Spleen (tissue), 11 donors: ENCODE results near the gene PXYLP1. TPM values are rescaled to one million over a fixed set of nuclear protein-coding genes. Genes with fewer than 3 reads are reported as not detected.
A peak's percentile ranks its signal among the peaks of the same experiment; 100 is the strongest.

Source experiments
- DNase-seq: peaks from one replicate; pipeline ENCODE4 v3.0.0-alpha.2; 2020
- H3K27ac ChIP-seq, 8 donors: fragments of 200-600 bp; sonication (generic) in 7 of 8; 1 replicate in 4 of 8; 2 replicates in 4 of 8; pipeline versions ENCODE4 v1.5.0 to v1.8.0; 2016 to 2021; ENCODE audit warnings: inconsistent platforms in 4 of 8, mild to moderate bottlenecking in 4 of 8, moderate library complexity in 1 of 8
- H3K27me3 ChIP-seq, 7 donors: fragments of 200-600 bp; sonication (generic) in 6 of 7; replicated peaks in 1 of 7; 1 replicate in 4 of 7; 2 replicates in 3 of 7; pipeline versions ENCODE4 v1.5.0 to v1.8.0; 2016 to 2021; ENCODE audit warnings: inconsistent platforms in 3 of 7, mild to moderate bottlenecking in 1 of 7
- H3K36me3 ChIP-seq, 6 donors: fragments of 200-600 bp; sonication (generic) in 5 of 6; 1 replicate in 4 of 6; 2 replicates in 2 of 6; pipeline versions ENCODE4 v1.5.0 to v1.8.0; 2016 to 2021; ENCODE audit warnings: inconsistent platforms in 2 of 6
- H3K4me1 ChIP-seq, 6 donors: fragments of 200-600 bp; sonication (generic) in 5 of 6; 1 replicate in 3 of 6; 2 replicates in 3 of 6; pipeline versions ENCODE4 v1.5.0 to v1.8.0; 2016 to 2021; ENCODE audit warnings: inconsistent platforms in 3 of 6
- H3K4me3 ChIP-seq, 8 donors: fragments of 200-600 bp; sonication (generic) in 7 of 8; 1 replicate in 4 of 8; 2 replicates in 4 of 8; pipeline versions ENCODE4 v1.5.0 to v1.8.0; 2016 to 2021; ENCODE audit warnings: inconsistent platforms in 4 of 8, mild to moderate bottlenecking in 4 of 8, moderate library complexity in 2 of 8
- H3K9me3 ChIP-seq, 8 donors: fragments of 200-600 bp; sonication (generic) in 7 of 8; 1 replicate in 4 of 8; 2 replicates in 4 of 8; pipeline versions ENCODE4 v1.5.0 to v1.8.0; 2016 to 2021; ENCODE audit warnings: inconsistent platforms in 4 of 8
- POLR2A ChIP-seq, 3 donors: fragments of 450-650 bp; IDR thresholded peaks; one replicate each; pipeline ENCODE4 v1.5.1; 2017; ENCODE audit warnings: antibody characterized with exemption in 3 of 3, mild to moderate bottlenecking in 1 of 3
- POLR2AphosphoS5 ChIP-seq, 3 donors: sonication (generic); formaldehyde crosslinking; IDR thresholded peaks; one replicate each; pipeline ENCODE4 v1.5.1; 2017; ENCODE audit warnings: antibody characterized with exemption in 3 of 3
- WGBS, 5 donors: extraction: QIAGEN DNeasy Blood & Tissue Kit in 3 of 5; methylation state at CpG; one replicate each; pipeline versions ENCODE4 v1.1.5 to v1.1.7; 2013 to 2018; 5-methylcytosine and 5-hydroxymethylcytosine counted together
- intact Hi-C: fragments of 100-400 bp; cut with DNase I; formaldehyde crosslinking; loops from one replicate; pipeline ENCODE4 v1.15.0; 2023; ENCODE audit warnings: low total_unique reads
- polyA plus RNA-seq, 3 donors: library from polyadenylated mRNA; stranded (reverse); fragments of 200-250 nt; gene quantifications; one replicate each; pipeline ENCODE4 v1.2.1, GENCODE V29; 2013
- total RNA-seq, 7 donors: library from RNA; depleted of rRNA in 3 of 7; stranded (reverse); fragments of >200 nt in 3 of 7; fragmentation: NEBNext Ultra II Directional in 4 of 7; extraction: Animal tissue kit (Norgen Biotek cat#: 25700) in 4 of 7; gene quantifications; one replicate each; pipeline versions ENCODE4 v1.1.0 to v1.2.1, GENCODE V29; 2016 to 2021
- TF ChIP-seq, protein P1 (sequence below), 11 experiments: fragments of 200-600 bp in 7 of 11; fragments of 450-650 bp in 4 of 11; sonication (generic) in 4 of 11; IDR thresholded peaks in 8 of 11; conservative IDR thresholded peaks in 3 of 11; 1 replicate in 7 of 11; 2 replicates in 4 of 11; pipeline versions ENCODE4 v1.4.0 to v1.8.0; 2016 to 2021; ENCODE audit warnings: antibody characterized with exemption in 11 of 11, inconsistent platforms in 4 of 11, mild to moderate bottlenecking in 1 of 11
- donor health status: healthy with polysubstance abuse.
- donor health status: DM: no; HTN: no; CAD: no; lungs with moderate emphysema.
- donor health status: DM: no; HTN: no; CAD: no.
- donor health status: Bipolar disorder and iron deficiency.
- donor health status: healthy.
- donor health status: DM: no; HTN: no; CAD: no.
- donor health status: DM: yes; HTN: yes; CAD: no.

Gene PXYLP1
- total and polyA plus RNA-seq, 10 donors = 2.9 to 15.6 (median 7.4) TPM

DNA sequence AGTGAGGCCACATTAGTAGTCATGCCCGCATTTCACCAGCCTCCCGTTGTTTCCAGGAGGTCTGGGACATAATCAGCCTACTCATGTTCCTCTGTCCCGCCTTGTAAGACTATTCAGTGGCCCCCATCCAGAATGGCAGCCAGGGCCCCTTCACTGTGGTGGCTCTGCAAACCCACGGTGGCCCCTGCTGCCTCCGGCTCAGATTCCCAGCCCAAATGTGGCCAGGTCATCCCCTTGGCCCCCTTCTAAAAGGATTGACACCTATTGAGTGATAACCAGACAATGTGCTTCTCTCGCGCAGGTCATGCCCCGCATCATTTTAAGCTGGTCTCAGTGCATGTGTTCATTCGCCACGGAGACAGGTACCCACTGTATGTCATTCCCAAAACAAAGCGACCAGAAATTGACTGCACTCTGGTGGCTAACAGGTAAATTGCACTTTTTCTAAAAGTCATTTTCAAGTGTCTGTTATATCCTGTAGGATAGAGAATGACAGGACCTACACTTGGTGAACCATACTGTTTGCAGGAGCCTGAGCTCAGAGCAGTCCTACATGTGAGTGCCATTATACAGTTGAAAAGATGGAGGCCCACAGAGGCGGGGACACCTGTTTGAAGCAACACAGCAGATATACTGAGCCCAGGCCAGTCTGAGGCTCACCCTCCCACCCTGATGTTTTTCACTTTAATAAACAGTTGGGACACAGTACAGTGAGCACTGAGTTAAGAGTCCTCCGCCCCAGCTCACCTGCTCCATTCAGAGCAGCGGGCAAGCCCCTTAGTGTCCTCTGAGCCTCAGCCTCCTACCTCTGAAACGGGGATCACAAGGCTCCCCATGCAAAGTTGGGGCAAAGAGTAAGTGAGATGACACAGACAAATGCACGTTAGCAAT, 47.7 kb downstream of the PXYLP1 start:
- Histone ChIP-seq H3K27me3 (no peaks in the 10 kb centered on the region), H3K4me1 (peaks cover 8 to 34% (median 11%) of the 10 kb centered on the region in 6 donors), H3K4me3 (peak overlapping the region in 1 of 8 donors; percentile 0), H3K36me3 (peaks cover 0 to 47% (median 0%) of the 10 kb centered on the region in 6 donors), H3K9me3 (no peaks in the 10 kb centered on the region), H3K27ac (peak overlapping the region in 1 of 8 donors; percentile 17)
- no peak for DNase-seq
- 50 to 76% (median 65%) methylated on average over 16 of the region's 16 CpGs for WGBS, 5 donors
- TF ChIP-seq POLR2A (IDR thresholded peaks at IDR 0.05) (no peak), POLR2AphosphoS5 (IDR thresholded peaks at IDR 0.05) (no peak)
- TF ChIP-seq, protein P1, sequence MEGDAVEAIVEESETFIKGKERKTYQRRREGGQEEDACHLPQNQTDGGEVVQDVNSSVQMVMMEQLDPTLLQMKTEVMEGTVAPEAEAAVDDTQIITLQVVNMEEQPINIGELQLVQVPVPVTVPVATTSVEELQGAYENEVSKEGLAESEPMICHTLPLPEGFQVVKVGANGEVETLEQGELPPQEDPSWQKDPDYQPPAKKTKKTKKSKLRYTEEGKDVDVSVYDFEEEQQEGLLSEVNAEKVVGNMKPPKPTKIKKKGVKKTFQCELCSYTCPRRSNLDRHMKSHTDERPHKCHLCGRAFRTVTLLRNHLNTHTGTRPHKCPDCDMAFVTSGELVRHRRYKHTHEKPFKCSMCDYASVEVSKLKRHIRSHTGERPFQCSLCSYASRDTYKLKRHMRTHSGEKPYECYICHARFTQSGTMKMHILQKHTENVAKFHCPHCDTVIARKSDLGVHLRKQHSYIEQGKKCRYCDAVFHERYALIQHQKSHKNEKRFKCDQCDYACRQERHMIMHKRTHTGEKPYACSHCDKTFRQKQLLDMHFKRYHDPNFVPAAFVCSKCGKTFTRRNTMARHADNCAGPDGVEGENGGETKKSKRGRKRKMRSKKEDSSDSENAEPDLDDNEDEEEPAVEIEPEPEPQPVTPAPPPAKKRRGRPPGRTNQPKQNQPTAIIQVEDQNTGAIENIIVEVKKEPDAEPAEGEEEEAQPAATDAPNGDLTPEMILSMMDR (IDR thresholded peaks at IDR 0.05 in 8 of 11, conservative IDR thresholded peaks at IDR 0.05 in 3 of 11) = peak in 10 of 11 experiments; percentile 33 to 68 (median 59)
- intact Hi-C loops = no loop called here

- WGBS, 5 donors = 78 to 88% (median 82%) methylated on average over 5 of the region's 5 CpGs
These were observed 48.5 kb downstream of the PXYLP1 start for GRCh38 chr3:141280086-141280485.

GRCh38 chr3:141280690-141281089, 49.1 kb downstream of the PXYLP1 start:
- no peak overlapping the region for H3K4me3 ChIP-seq
- peaks cover 8 to 22% (median 11%) of the 10 kb centered on the region in 6 donors for H3K4me1 ChIP-seq
- 76 to 95% (median 88%) methylated on average over 4 of the region's 4 CpGs for WGBS, 5 donors
- DNase-seq = no peak
- no peaks in the 10 kb centered on the region for H3K9me3 ChIP-seq
- TF ChIP-seq POLR2A (IDR thresholded peaks at IDR 0.05) = no peak
- TF ChIP-seq, protein P1 (IDR thresholded peaks at IDR 0.05 in 8 of 11, conservative IDR thresholded peaks at IDR 0.05 in 3 of 11) = no peak
- no peak for TF ChIP-seq POLR2AphosphoS5 (IDR thresholded peaks at IDR 0.05)
- no peak overlapping the region for H3K27ac ChIP-seq
- H3K27me3 ChIP-seq = no peaks in the 10 kb centered on the region
- peaks cover 0 to 56% (median 3%) of the 10 kb centered on the region in 6 donors for H3K36me3 ChIP-seq
- intact Hi-C loops = no loop called here

More at GRCh38 chr3:141280086-141280485, 48.5 kb downstream of the PXYLP1 start:
- no peak for TF ChIP-seq POLR2A (IDR thresholded peaks at IDR 0.05)
- TF ChIP-seq, protein P1 (IDR thresholded peaks at IDR 0.05 in 8 of 11, conservative IDR thresholded peaks at IDR 0.05 in 3 of 11) = no peak
- TF ChIP-seq POLR2AphosphoS5 (IDR thresholded peaks at IDR 0.05) = no peak
- Histone ChIP-seq H3K36me3 (peaks cover 0 to 52% (median 3%) of the 10 kb centered on the region in 6 donors), H3K4me3 (no peak overlapping the region), H3K9me3 (no peaks in the 10 kb centered on the region), H3K27ac (no peak overlapping the region), H3K27me3 (no peaks in the 10 kb centered on the region), H3K4me1 (peaks cover 8 to 27% (median 11%) of the 10 kb centered on the region in 6 donors)
- intact Hi-C loops = no loop called here
- DNase-seq = no peak

DNA sequence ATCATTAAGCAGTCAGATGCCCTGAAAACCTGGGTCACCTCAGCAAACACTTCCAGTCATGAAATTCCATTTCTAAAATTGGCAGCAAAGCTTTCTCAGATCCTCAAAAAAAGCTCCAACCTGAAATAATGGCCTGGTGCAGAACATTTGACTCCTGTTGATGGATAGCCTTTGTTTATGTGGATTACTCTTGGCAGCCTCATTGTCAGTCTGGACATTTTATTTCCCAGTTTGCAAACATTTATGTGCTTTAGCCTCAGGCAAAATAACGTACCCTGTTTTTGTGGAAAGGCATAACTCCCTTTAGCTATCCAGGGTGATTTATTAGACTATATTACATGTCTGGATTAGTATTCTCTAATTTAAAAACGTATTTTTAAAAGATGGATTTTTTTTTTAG, 53.9 kb downstream of the PXYLP1 start:
- DNase-seq = no peak
- 84 to 96% (median 95%) methylated on average over 2 of the region's 2 CpGs for WGBS, 5 donors
- H3K9me3 ChIP-seq = no peaks in the 10 kb centered on the region
- H3K36me3 ChIP-seq = peaks cover 0 to 80% (median 10%) of the 10 kb centered on the region in 6 donors
- H3K27ac ChIP-seq = no peak overlapping the region
- intact Hi-C loops = no loop called here
- H3K4me3 ChIP-seq = no peak overlapping the region
- H3K27me3 ChIP-seq = no peaks in the 10 kb centered on the region
- TF ChIP-seq, protein P1 (IDR thresholded peaks at IDR 0.05 in 8 of 11, conservative IDR thresholded peaks at IDR 0.05 in 3 of 11) = no peak
- TF ChIP-seq POLR2AphosphoS5 (IDR thresholded peaks at IDR 0.05) (no peak), POLR2A (IDR thresholded peaks at IDR 0.05) (no peak)
- no peaks in the 10 kb centered on the region for H3K4me1 ChIP-seq
